Measurements from ENCODE around the gene PDE2A. TPM values are rescaled to one million over a fixed set of nuclear protein-coding genes. Genes with fewer than 3 reads are reported as not detected.

The PDE2A gene
- total and polyA plus RNA-seq, 2 of the 4 experiments (the other 2 are of a cell fraction), result 0.02 TPM; not detected in 1

DNA sequence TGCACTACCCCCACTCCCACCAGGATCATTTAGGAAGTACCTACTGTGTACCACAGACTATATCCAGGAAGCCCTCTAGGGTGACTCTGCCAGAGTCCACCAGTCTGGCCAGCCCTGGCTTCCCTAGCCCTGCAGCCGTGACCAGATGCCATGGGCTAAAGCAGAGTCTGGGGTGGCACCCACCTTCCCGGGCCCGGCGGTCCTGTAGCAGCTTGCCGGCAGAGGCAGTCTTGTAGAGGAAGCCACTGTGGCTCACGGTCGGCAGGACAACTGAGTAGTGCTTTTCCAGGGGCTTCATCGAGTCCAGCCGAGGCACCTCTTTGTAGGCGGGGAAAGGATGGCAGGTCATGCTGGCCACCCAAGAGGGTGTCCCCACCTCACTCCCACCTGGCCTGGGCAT, 27.2 kb upstream of the PDE2A start:
- Histone ChIP-seq H3K23ac (ENCODE audit: low read depth, low read length) (no peak overlapping the region), H4K8ac (ENCODE audit: low read depth in 2 of 2, low read length in 2 of 2) (no peak overlapping the region), H2BK120ac (ENCODE audit: low read depth, low read length) (no peak overlapping the region), H3K9me3 (ENCODE audit: control insufficient read depth, insufficient read depth, low read length) (no peaks in the 10 kb centered on the region), H3K4me2 (ENCODE audit: low read depth, low read length) (no peak overlapping the region), H2BK15ac (ENCODE audit: low read depth, low read length) (no peak overlapping the region), H2AFZ (replicated peaks; ENCODE audit: low read length, poor library complexity) (no peak overlapping the region), H2AK9ac (replicated peaks; ENCODE audit: low read depth, low read length, poor library complexity) (no peak overlapping the region), H2AK5ac (ENCODE audit: low read depth, low read length) (no peak overlapping the region), H4K91ac (ENCODE audit: insufficient read depth, low read depth, low read length) (no peak overlapping the region), H3K9me1 (ENCODE audit: insufficient read depth, low read length) (peaks cover 13% of the 10 kb centered on the region; the same call in 1 of the 2 replicates), H3K4me1 (ENCODE audit: control insufficient read depth, insufficient read depth, low read length) (peaks cover 19% of the 10 kb centered on the region), H3K14ac (replicated peaks; ENCODE audit: low read depth, low read length) (no peak overlapping the region), H3K4me3 (ENCODE audit: insufficient read depth, low read depth, low read length) (no peak overlapping the region), H2BK5ac (ENCODE audit: low read depth, low read length, poor library complexity, severe bottlenecking) (no peak overlapping the region), H3K27me3 (ENCODE audit: control insufficient read depth, insufficient read depth, low read length) (no peaks in the 10 kb centered on the region), H3K27ac (ENCODE audit: insufficient read depth, low read length) (no peak overlapping the region), H3K18ac (ENCODE audit: low read depth, low read length) (no peak overlapping the region), H3K9ac (ENCODE audit: low read depth, low read length) (no peak overlapping the region), H4K20me1 (ENCODE audit: insufficient read depth, low read length) (peaks cover 23% of the 10 kb centered on the region), H4K5ac (ENCODE audit: low read depth, low read length) (no peak overlapping the region), H2BK20ac (ENCODE audit: low read depth, low read length) (no peak overlapping the region), H3K4ac (ENCODE audit: low read depth, low read length) (no peak overlapping the region), H3K36me3 (ENCODE audit: control insufficient read depth, insufficient read depth, low read length) (peaks cover 72% of the 10 kb centered on the region), H3K79me1 (ENCODE audit: low read depth in 1 of 2, low read length in 2 of 2) (peaks cover 0 to 17% of the 10 kb centered on the region in 2 experiments; a peak in 1 of 4 replicates), H3K56ac (ENCODE audit: extremely low read depth, insufficient read depth, low read length) (no peak overlapping the region)
- dilution Hi-C loops (cut with HindIII; ENCODE audit: low sequenced_read_pairs, unreplicated experiment), result no loop called here
- BruUV-seq (replicated peaks), result no TSS peak
- in situ Hi-C loops (cut with MboI; ENCODE audit: low sequenced_read_pairs), result no loop called here
- ATAC-seq (ENCODE audit: low read depth) (no peak), DNase-seq (no peak)
- 89% methylated on average over 3 of the region's 10 CpGs; no CpG with 5 or more reads in 1 of the 2 experiments for WGBS, 2 experiments (ENCODE audit: extremely low coverage in 2 of 2, insufficient read length in 1 of 2)
- ChIA-PET POLR2A (ENCODE audit: unreplicated experiment) (no interaction called here), CTCF (no interaction called here)
- intact Hi-C loops (cut with micrococcal nuclease), result no loop called here
- TF ChIP-seq MAZ (IDR thresholded peaks at IDR 0.05; ENCODE audit: borderline replicate concordance, low read depth, low read length) (no peak), CHD1 (IDR thresholded peaks at IDR 0.05; ENCODE audit: low read depth, low read length) (no peak), MXI1 (IDR thresholded peaks at IDR 0.05; ENCODE audit: borderline replicate concordance, low read depth, low read length) (no peak), POLR2A (IDR thresholded peaks at IDR 0.05; ENCODE audit: low read depth, low read length) (no peak), RFX5 (IDR thresholded peaks at IDR 0.05; ENCODE audit: low read depth, low read length) (no peak), BHLHE40 (IDR thresholded peaks at IDR 0.05; ENCODE audit: low read depth, low read length) (no peak), CEBPB (IDR thresholded peaks at IDR 0.05; ENCODE audit: low read depth, low read length) (no peak), NFE2L2 (IDR thresholded peaks at IDR 0.05; ENCODE audit: low read depth, low read length) (no peak), RAD21 (IDR thresholded peaks at IDR 0.05; ENCODE audit: low read length) (no peak), FOS (IDR thresholded peaks at IDR 0.05; ENCODE audit: low read depth, low read length) (no peak), RCOR1 (IDR thresholded peaks at IDR 0.05; ENCODE audit: insufficient replicate concordance, low read length) (no peak)
- TF ChIP-seq, protein P1, sequence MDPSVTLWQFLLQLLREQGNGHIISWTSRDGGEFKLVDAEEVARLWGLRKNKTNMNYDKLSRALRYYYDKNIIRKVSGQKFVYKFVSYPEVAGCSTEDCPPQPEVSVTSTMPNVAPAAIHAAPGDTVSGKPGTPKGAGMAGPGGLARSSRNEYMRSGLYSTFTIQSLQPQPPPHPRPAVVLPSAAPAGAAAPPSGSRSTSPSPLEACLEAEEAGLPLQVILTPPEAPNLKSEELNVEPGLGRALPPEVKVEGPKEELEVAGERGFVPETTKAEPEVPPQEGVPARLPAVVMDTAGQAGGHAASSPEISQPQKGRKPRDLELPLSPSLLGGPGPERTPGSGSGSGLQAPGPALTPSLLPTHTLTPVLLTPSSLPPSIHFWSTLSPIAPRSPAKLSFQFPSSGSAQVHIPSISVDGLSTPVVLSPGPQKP (IDR thresholded peaks at IDR 0.05; ENCODE audit: borderline replicate concordance, low read depth, low read length), result no peak

Measured in IMR-90 (cell line).